CD4-positive, alpha-beta T cell treated with Interleukin-4 for 1 hour (primary cell): ENCODE data around the gene CRTAP.
"Not testable (repeated sequence)": the region's sequence is repeated elsewhere in the genome, so short reads cannot be mapped to it uniquely, and the experiment has no call there.

Experiments used
- DNase-seq, 2 donors: peaks; one replicate each; pipeline ENCODE4 v3.0.0-alpha.2; 2020 to 2022

The CRTAP gene

DNA sequence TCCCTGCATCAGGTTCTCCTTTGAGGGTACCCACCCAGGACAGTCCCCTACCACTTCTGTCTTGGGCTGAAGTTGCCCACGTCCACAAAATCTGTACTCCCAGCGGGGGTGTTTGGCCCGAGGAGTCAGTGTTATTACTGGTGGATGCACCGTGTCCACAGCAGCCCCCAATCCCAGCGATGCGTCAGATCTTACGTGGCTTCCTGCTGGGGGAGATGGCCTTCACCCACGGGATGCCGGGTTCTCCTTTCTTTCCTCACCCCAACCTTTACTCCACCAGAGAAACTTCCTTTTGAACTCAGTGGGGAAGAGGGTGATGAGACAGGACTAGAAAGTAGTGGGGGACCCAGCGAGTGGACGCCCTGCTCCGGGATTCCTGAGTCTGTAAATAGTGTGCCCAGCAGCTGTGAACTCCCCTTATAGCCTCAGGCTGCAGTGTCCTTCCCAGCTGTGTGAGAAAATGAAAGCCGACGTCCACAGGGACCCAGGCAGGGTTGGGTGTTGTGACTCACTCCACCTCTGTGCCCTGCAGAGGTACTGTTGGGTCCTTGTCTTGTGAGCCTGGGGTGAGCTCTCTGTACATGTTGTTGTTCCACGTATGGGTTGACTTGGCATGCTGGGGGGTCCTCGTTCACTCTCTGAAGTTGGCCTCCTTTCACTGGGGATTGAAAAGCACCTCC lies 31.5 kb downstream of the CRTAP start:
- DNase-seq, result no peak

DNA sequence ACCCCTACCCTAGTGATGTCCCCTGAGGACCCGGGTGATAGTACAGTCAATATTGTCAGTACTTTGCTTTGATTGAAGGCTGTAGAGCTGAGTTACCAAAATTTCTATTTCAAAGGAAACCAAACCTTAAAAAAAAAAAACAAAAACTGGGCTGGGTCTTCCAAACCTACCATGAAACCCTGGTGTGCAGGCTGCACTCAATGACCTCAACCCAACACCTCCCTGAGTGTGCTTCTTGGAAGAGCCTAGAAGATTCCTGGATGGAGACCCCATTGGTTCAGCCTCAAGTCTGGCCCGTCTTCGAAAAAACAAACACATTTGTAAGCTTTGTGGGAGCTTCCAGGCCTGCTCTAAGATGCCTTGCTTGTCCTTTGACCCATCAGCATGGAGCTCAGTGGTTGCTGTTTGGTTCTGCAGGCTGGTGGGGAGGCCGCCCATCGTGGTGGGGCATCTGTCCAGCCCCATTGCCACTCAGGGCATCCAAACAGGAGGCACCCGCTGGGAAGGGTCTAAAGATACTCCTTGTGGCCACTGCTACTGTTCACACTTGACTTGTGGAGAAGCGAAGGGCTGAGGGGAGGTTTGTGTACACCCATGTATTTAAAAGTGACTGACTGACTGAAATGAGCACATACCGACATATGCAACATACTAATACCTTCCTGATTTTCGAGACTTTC lies 32.2 kb downstream of the CRTAP start:
- DNase-seq, result no peak

DNA sequence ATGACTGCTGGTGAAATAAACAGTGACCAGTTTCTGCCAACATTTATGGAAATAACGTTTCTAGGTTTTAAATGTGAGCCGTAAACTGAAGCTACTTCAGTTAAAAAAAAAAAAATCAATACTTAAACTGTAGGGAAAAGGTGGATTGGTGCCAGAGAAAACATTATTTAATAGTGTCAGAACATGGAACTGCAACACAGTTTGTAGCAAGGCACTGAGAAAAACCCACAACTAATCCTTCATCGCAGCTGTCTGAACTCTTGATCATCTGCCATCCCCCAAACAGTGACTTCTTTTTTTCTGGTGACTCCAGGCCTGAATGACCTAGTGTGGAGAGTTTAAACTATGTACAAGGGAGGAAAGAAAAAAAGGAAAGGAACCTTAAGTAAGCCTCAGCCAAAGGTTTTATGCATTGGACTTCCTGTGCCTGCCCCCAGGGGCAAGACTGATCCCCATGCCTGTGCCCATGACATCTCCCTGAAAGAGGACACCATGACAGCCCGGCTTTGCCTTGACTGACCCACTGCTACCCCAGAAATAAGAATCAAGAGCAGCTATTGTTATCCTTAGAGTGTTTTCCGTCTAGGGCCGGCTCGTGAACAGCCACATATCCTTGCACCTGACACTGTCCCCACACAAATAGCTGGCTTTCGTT lies 33.1 kb downstream of the CRTAP start:
- DNase-seq, result no peak

DNA sequence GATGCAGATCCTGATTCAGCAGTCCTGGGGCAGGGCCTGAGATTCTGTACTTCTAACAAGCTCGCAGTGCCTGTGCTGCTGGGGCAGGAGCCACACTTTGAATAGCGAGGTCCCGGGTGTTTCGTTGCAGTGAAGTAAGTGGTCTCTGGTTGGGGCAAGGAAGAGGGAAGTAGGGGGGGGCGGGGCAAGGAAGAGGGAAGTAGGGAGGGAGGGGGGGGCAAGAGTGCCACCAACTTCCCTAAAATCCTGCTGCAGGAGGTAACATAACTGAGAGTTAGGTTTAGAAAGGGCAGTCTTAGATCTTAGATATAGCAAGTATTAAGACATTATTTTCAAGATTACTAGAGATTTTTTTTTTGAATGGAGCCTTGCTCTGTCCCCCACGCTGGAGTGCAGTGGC lies 35.5 kb downstream of the CRTAP start:
- DNase-seq, result no peak

DNA sequence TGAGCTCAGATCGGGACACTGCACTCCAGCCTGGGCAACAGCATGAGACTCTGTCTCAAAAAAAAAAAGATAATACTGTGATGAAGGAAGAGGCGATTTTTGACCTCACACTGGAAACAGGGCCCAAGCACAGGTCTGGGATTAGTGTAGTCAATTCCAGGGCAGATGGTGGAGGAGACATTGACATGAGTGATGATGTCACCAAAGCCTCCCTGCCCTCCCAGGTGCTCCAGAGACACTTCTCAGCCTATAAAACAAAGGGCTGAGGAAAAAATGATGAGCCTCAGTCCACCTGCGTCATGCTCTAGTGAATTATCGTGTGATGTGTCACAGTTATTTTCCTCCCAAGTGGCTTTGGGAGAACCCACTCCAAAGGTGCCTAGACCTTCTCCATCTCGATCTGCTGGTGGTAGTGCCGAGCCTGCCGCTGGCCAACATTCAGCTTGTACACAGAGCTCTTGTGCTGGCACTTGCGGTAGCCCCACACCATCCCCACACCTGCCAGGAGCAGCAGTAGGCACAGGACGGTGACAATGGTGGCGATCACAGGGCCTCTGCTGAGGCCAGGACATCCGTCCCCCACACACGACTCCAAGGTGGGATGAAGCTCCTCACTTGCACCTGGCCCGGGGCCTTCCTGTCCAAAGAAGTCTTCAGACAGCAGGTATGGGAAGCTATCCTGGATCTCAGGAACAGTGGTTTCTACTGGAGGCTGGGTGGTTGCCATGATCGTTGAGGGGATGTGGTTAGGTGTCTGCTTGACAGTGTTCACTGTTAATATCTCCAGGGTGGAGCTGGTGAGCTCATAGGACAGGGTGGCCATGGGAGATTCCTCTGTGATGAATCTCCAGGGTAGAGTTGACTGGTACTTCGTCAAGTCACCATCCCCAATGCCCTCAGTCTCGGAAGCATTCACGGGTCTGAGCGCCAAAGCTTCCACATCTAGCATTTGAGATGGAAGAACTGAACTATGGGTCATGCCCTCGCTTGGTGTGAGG lies 38.8 kb downstream of the CRTAP start:
- DNase-seq, result no peak

DNA sequence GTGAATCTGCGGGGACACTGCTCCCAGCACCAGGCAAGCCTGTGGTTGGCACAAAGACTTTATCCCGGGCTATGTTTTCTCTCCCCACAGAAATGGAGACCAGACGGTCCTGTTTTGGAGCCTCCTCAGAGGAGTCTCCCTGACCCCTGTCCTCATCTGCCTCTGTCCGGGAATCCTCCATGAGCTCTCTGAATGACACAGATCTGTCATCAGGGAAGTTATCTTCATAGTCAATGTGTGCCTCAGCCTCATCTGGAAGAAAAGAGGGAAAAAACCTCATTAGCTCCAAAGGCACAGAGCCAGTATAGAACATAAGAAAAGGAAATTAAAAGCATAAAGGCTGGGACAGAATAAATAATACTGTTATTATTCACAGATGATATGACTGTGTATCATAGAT lies 40.0 kb downstream of the CRTAP start:
- no peak for DNase-seq

DNA sequence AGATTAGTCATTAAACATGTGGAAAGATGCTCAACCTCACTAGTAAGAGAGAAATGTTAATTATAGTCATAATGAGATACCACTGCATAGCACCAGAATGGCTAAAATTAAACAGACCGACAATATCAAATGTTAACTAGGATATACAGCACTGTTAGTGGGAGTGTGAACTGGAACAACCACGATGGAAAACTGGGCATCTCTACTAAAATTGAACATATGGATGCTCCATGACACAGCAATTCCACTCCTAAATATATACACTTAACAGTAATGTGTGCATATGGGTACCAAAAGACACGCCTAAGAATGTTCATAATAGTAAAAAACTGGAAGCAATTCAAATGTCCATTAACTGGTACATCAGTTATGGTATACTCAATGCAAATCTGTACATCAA lies 41.5 kb downstream of the CRTAP start:
- DNase-seq, result no peak

DNA sequence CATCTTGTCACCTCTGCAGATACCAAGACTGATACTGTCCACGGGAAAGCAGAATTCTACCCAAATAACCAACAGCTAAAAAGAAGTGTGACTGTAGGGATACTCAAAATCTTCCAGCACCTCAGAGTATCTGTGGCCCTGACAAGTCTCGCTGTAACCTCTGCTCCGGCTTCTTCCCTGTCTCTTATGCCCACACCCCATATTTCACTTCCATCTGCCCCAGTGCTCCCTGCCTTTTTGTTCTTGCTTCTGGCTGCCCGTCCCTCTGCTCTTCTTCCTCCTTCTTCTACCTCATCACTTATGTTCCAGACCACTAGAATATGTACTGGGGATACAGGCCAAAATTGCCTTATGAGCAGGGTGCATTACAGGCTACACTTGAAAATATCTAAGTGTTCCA lies 45.4 kb downstream of the CRTAP start:
- no peak for DNase-seq

DNA sequence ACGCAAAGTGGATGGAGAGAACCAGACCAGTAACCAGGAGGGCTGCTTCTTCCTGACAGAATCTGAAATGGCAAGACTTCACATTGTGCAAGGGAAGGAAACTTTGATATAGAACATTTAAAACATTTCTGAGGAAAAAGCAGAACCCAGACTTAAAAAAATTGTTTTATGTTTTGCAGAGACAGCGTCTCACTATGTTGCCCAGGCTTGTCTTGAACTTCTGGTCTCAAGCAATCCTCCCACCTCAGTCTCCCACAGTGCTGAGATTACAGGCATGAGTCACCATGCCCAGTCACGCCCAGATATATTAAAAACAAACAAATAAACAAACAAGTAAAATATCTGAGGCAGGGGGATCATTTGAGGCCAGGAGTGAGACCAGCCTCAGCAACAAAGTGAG lies 46.2 kb downstream of the CRTAP start:
- DNase-seq, result no peak

DNA sequence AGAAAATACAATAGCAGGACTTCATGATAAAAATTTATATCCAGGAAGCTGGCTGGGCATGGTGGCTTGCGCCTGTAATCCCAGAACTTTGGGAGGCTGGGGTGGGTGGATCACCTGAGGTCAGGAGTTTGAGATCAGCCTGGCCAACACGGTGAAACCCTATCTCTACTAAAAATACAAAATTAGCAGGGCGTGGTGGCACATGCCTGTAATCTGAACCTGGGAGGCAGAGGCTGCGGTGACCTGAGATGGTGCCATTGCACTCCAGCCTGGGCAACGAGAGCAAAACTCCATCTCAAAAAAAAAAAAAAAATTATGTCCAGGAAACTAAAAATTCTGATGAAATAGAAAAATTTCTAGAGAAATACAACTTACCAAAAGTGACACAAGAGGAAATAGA lies 48.8 kb downstream of the CRTAP start:
- DNase-seq, result not testable (repeated sequence)

DNA sequence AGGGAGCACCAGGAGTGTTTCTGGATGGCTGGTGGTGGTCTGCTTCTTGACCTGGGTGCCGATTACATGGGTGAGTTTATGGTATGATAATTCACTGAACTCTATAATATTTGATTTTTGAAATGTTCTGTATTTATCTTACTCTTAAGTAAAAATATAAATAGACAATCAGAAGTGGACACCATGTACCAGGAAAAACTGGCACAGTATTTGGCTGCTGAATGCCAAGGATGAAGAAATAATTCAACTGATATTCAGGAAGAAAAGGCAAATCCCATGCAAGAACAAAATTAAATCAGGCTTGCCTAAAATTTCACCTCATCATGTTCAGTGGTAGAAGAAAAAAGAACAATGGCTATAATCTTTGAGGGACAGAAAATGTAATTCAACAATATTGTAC lies 51.6 kb downstream of the CRTAP start:
- no peak for DNase-seq

DNA sequence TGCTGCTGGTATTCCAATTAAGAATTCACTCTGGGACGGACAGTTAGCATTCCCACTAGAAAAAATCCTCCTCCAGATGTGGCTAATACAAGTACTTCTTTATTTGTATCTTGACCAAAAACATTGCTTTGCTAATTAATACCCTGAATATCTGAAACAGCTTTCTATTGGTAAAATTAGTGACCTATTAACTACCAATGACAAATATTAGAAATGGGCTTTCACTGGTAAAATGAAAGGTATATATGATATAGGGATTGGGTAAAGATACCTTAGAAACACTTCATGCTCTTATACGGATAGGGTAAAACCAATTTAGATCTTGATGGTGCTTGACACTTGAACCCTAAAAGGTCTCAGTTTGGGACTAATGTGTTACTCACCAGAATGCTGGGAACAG lies 52.3 kb downstream of the CRTAP start:
- DNase-seq, result no peak

DNA sequence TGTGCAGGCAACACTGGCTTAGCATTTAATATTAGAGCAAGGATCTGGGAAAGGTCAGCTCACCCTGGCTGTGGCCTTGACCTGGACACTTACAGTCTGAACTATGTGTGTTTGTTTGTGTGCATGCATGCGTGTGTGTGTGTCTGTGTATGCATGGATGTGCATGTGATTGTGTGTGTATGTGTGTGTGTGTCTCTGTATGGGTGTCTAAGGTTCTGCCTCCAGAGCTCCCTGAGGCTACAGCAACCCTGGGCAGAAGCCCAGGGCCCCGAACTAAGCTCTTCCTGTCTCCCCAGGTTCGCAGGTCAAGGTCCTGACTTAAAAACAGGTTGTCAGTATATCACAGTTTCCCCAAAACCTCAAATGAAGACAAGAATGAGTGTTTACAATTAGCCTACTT lies 53.5 kb downstream of the CRTAP start:
- no peak for DNase-seq

DNA sequence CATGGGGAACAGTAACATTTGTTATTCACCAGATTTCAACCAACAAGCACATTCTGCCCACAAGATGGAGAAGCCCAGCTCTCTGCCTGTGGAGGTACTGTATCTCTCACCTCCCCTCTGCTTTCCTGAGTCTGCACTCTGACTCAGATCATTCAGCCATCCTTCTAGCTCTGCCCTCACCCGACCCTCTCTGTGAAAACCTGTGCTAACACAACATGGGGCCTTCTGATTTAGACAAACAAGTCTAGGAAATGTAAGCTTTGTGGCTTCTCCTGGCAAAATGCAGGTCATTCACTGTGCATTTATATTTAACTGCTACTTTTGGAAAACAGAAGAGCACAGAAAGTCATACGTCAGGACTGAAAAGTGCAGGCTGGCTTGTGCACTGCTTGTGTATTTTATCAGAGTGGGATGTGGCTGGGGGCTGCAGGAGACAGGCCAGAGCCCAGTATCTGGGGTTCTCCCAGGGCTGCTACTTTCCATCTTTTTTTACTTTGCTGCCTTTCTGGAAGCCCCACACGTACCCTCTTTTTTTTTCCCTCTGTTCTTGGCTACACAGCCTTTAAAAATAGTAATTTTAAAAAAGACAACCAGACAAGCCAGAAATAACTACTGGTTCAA lies 54.0 kb downstream of the CRTAP start:
- no peak for DNase-seq

DNA sequence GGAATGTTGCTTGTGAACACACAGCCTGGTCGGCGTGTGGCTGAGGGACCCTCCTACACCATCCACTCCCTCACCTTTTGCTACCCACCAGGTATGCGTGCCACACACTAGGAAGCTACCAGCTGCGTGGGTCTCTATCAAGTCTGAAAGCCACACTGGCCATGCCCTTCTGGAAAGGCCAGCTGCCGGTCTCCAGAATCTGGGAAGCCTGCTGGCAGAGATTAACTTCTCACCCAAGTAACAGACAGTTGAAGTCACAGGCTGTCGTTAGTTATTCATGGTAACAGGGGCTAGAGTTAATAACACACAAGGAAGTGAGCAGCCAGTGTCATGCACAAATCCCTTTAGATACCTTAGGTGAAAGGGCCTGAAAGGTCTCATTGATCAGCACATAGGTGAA lies 56.7 kb downstream of the CRTAP start:
- DNase-seq, result no peak

DNA sequence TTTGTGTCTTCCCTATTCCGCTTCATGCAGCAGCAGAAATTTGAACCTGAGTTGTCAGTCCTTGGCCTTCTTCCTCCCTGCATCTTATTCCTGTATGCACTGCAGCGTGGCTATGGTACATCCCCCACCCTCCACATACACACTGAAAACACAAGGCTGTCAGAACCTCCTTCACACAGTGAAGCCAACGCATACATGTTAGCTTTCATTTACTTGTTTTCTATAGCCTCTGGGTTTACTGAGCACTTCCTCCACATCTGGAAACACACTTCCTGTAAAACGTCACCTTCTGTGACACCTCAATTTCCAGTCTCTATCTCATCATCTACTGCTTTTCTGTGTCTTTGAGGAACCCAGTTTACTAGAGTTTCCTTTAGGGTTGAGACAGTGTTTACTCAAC lies 57.8 kb downstream of the CRTAP start:
- DNase-seq, result peak in 1 of 2 donors; percentile 6

DNA sequence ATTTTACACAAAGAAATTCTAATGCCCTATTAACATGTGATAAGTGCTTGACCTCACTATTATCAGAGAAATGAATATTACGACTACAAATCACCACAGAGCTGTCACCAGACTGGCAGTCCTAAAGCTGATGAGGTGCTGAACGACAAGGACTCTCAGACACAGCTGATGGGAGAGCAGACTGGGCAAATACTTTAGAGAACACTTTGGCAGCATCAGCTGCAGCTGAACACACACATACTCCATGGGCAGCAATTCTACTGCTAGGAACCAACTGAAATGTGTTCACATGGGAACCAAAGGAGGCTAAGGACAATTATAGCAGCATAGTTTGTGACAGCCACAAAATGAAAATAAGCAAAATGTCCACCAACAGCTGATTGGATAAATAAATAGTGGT lies 59.3 kb downstream of the CRTAP start:
- DNase-seq, result no peak

DNA sequence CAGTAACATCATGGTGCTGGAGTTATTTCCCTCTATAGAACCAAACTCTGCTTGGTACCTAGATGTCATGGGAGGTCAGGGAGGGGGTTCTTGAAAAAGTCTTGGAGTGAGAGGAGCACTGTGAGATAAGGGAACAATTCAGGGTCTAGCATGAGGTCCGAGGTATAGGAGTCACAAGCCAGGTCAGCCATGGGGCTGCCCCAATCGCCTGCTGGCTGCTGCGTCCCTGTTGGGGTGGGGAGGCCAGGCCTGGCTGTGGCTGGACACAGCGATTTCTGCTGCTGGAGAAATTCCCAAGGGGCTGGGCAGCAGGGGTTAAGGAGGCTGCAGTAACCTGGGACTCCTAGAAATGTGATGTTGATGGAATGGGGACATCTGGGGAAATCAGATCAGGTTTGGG lies 59.9 kb downstream of the CRTAP start:
- DNase-seq, result no peak

DNA sequence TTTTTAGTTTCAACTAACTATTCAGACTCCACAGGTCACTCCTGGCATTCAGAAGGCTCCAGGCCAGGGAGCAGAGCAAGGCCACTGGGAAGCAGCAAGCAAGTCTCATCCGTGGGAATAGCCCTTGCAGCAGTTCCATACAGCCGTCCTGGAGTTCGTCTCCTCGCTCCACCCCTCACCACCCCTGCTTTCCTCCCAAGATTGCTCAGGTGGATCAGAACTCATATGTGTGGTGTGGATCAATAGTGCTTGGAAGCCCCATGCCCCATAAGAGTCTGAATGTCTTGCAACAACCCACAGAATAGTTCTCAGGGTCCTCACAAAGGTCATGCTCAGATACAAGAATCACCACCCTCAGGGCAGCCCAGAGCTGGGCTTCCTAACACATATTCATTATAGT lies 60.3 kb downstream of the CRTAP start:
- DNase-seq, result no peak

DNA sequence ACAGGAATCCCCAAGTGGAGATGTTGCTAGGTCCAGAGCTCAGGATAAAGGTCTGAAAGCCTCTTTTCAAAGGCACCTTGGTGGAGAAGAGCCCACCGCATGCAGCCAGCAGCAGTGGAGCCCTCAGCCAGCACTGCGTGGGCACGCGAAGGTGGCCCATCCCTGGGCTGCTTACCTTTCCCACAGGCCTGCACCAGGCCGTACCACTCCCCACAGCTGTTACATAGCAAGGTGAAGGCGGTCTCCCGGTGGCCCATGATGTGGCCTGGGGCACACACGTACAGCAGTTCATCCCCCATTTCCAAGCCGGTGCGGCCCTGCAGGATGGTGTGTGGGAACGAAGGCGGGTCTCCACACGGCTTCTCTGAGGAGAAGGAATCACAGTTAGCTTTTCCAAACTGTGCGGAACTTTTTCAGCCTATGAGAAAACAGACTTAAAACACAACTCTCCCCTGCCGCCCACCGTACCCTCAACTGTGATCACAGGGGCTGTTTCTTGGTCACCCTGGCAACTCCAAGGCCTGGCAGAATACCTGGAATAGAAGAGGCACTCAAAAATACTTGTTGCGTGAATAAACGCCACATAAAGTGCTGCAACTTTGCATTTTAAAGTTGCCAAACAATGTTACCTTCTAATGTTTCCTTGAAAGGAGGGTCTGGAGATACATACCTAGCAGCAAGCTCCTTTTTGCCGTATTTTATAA lies 61.0 kb downstream of the CRTAP start:
- DNase-seq, result no peak

DNA sequence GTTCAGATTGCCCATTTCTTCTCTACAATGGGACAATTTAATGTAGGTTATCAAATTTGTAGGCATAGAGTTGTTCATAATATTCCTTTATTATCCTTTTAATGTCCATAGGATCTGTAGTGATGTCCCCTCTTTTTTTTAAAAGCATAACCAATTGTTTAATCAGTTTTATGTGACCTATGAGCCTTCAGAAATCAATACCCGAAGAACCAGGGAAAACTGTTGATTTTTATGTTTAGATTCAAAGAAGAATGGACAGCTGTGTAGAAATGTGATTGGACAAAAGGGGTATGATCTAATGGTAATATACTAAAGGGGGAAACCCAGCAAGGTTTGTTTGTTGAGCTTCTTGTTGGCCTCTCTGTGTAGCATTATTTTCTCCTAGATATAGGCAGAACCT lies 65.3 kb downstream of the CRTAP start:
- DNase-seq, result no peak

DNA sequence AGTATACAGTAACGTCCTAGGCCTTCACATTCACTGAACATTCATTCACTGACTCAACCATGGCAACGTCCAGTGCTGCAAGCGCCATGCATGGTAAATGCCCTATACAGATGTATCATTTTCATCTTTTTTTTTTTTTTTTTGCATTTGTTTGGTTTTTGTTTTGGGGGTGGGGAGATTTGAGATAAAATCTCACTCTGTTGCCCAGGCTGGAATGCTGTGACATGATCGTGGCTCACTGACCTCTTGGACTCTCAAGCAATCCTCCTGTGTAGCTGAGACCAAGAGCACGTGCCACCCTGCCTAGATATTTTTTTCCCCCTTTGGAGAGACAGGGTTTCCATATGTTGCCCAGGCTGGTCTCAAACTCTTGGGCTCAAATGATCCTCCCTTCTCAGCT lies 67.4 kb downstream of the CRTAP start:
- DNase-seq, result no peak
